Calu3 (cell line): ENCODE data around the gene PWWP2B. TPM values are rescaled to one million over a fixed set of nuclear protein-coding genes. Genes with fewer than 3 reads are reported as not detected.
"Not testable (repeated sequence)": the region's sequence is repeated elsewhere in the genome, so short reads cannot be mapped to it uniquely, and the experiment has no call there.

Experiments used
- BruUV-seq: library from RNA; stranded (reverse); fragments of 400-500 nt; replicated peaks from 2 replicates; lab custom pipeline; 2021; lab: Mats Ljungman, UMichigan
- CTCF ChIA-PET: fragments of 300-600 bp; sonication (Branson Sonifier 250); formaldehyde crosslinking; loops from one replicate; lab custom pipeline; 2022; ENCODE audit warnings: antibody characterized with exemption; lab: Charles Lee
- DNase-seq: peaks from one replicate; pipeline ENCODE4 v3.0.0; 2022
- H3K27ac Mint-ChIP-seq: one replicate; pipeline ENCODE4 v1.8.0; 2022; ENCODE audit warnings: mixed read lengths; ENCODE audit not compliant: unreplicated experiment
- H3K27me3 Mint-ChIP-seq: one replicate; pipeline ENCODE4 v1.8.0; 2022; ENCODE audit warnings: mixed read lengths; ENCODE audit not compliant: unreplicated experiment
- H3K36me3 Mint-ChIP-seq: one replicate; pipeline ENCODE4 v1.8.0; 2022; ENCODE audit warnings: mild to moderate bottlenecking, moderate library complexity, mixed read lengths; ENCODE audit not compliant: insufficient read depth, unreplicated experiment
- H3K4me1 Mint-ChIP-seq: one replicate; pipeline ENCODE4 v1.8.0; 2022; ENCODE audit warnings: mild to moderate bottlenecking, low read depth, mixed read lengths; ENCODE audit not compliant: unreplicated experiment
- H3K4me3 Mint-ChIP-seq: one replicate; pipeline ENCODE4 v1.8.0; 2022; ENCODE audit warnings: mild to moderate bottlenecking, low read depth, moderate library complexity, mixed read lengths; ENCODE audit not compliant: unreplicated experiment
- H3K9me3 Mint-ChIP-seq: one replicate; pipeline ENCODE4 v1.8.0; 2022; ENCODE audit warnings: low read depth, mixed read lengths; ENCODE audit not compliant: unreplicated experiment
- CTCF ChIP-seq: fragments of 200-600 bp; IDR thresholded peaks from one replicate; pipeline ENCODE4 v1.8.0; 2022; ENCODE audit warnings: antibody characterized with exemption; ENCODE audit not compliant: unreplicated experiment
- intact Hi-C: fragments of 100-400 bp; cut with micrococcal nuclease; formaldehyde crosslinking; loops from one replicate; pipeline ENCODE4 v1.10.0; 2022; ENCODE audit not compliant: unreplicated experiment
- total RNA-seq: library from RNA; stranded (reverse); gene quantifications from 2 replicates; pipeline ENCODE4 v1.2.3, GENCODE V29; 2022

Gene PWWP2B
- total RNA-seq, 1 experiment from 2014 or later = 12.9 TPM

- Mint-ChIP-seq H3K4me1 (no peaks in the 10 kb centered on the region), H3K27me3 (peaks cover 4% of the 10 kb centered on the region), H3K9me3 (no peaks in the 10 kb centered on the region), H3K36me3 (no peaks in the 10 kb centered on the region), H3K27ac (no peak overlapping the region), H3K4me3 (no peak overlapping the region)
- DNase-seq = no peak
- TF ChIP-seq CTCF = no peak
- intact Hi-C loops = no loop called here
- CTCF ChIA-PET = interaction anchor here (0.6 kb wide), 1 partner anchor 523 kb away, joined by 4 read pairs; no protein-coding TSS in a partner anchor
- BruUV-seq = no TSS peak
Measured at GRCh38 chr10:132376394-132376851, 20.6 kb upstream of the PWWP2B start.

- no TSS peak for BruUV-seq
- H3K27me3 Mint-ChIP-seq = peaks cover 13% of the 10 kb centered on the region
- intact Hi-C loops = no loop called here
- no peak for TF ChIP-seq CTCF
- CTCF ChIA-PET = no interaction called here
- H3K4me3 Mint-ChIP-seq = no peak overlapping the region
- H3K36me3 Mint-ChIP-seq = no peaks in the 10 kb centered on the region
- H3K9me3 Mint-ChIP-seq = no peaks in the 10 kb centered on the region
- no peaks in the 10 kb centered on the region for H3K4me1 Mint-ChIP-seq
- no peak overlapping the region for H3K27ac Mint-ChIP-seq
- DNase-seq = no peak
Measured at GRCh38 chr10:132377326-132377725, 19.7 kb upstream of the PWWP2B start.

GRCh38 chr10:132379026-132379425 lies 18.0 kb upstream of the PWWP2B start:
- H3K4me3 Mint-ChIP-seq, H3K36me3 Mint-ChIP-seq, CTCF ChIA-PET, H3K9me3 Mint-ChIP-seq, H3K4me1 Mint-ChIP-seq, H3K27ac Mint-ChIP-seq, BruUV-seq, DNase-seq, intact Hi-C loops: not testable (repeated sequence)
- peaks cover 22% of the 10 kb centered on the region for H3K27me3 Mint-ChIP-seq

- H3K4me3 Mint-ChIP-seq, H3K27ac Mint-ChIP-seq, H3K9me3 Mint-ChIP-seq, intact Hi-C loops, H3K36me3 Mint-ChIP-seq, DNase-seq, H3K4me1 Mint-ChIP-seq, BruUV-seq, CTCF ChIA-PET: not testable (repeated sequence)
- peaks cover 22% of the 10 kb centered on the region for H3K27me3 Mint-ChIP-seq
Measured at GRCh38 chr10:132380986-132381385, 16.0 kb upstream of the PWWP2B start.

- no TSS peak for BruUV-seq
- Mint-ChIP-seq H3K4me1 (peaks cover 6% of the 10 kb centered on the region), H3K27ac (no peak overlapping the region), H3K27me3 (peaks cover 22% of the 10 kb centered on the region), H3K9me3 (no peaks in the 10 kb centered on the region), H3K36me3 (no peaks in the 10 kb centered on the region), H3K4me3 (no peak overlapping the region)
- no peak for TF ChIP-seq CTCF
- CTCF ChIA-PET = no interaction called here
- intact Hi-C loops = no loop called here
- DNase-seq = no peak
Measured at GRCh38 chr10:132381741-132382140, 15.3 kb upstream of the PWWP2B start.
